Kidney (tissue), 14 donors: ENCODE measurements around the gene ROMO1. TPM values are rescaled to one million over a fixed set of nuclear protein-coding genes. Genes with fewer than 3 reads are reported as not detected.

Source experiments
- DNase-seq, 5 donors: peaks; one replicate each; pipeline ENCODE4 v3.0.0-alpha.2; 2013 to 2020
- FAIRE-seq: peaks from 2 replicates; lab custom pipeline; 2012; peaks lifted over from hg19 to GRCh38; lab: Jason Lieb, UNC
- H3K27ac ChIP-seq, 2 donors: one replicate each; pipeline ENCODE4 v1.7.0; 2013; ENCODE audit warnings: low read depth in 2 of 2, low read length in 2 of 2, inconsistent platforms in 1 of 2
- H3K27me3 ChIP-seq: one replicate; pipeline ENCODE4 v1.7.1; 2013; ENCODE audit warnings: low read length, inconsistent platforms; ENCODE audit not compliant: control insufficient read depth, insufficient read depth
- H3K36me3 ChIP-seq, 3 donors: one replicate each; pipeline versions ENCODE4 v1.7.0 to v1.7.1; 2013; ENCODE audit warnings: low read length in 3 of 3, control low read depth in 1 of 3, inconsistent platforms in 1 of 3; ENCODE audit not compliant: insufficient read depth in 3 of 3, control insufficient read depth in 2 of 3
- H3K4me1 ChIP-seq, 3 donors: one replicate each; pipeline versions ENCODE4 v1.7.0 to v1.7.1; 2013; ENCODE audit warnings: low read length in 3 of 3, inconsistent platforms in 1 of 3, low read depth in 1 of 3; ENCODE audit not compliant: control insufficient read depth in 2 of 3, insufficient read depth in 2 of 3
- H3K4me3 ChIP-seq, 3 donors: one replicate each; pipeline versions ENCODE4 v1.7.0 to v1.8.1; 2013; ENCODE audit warnings: low read length in 3 of 3, control low read depth in 1 of 3, inconsistent platforms in 1 of 3
- H3K9ac ChIP-seq, 3 donors: one replicate each; pipeline versions ENCODE4 v1.7.0 to v1.7.1; 2013; ENCODE audit warnings: low read length in 3 of 3, control low read depth in 1 of 3, inconsistent platforms in 1 of 3
- H3K9me3 ChIP-seq, 3 donors: one replicate each; pipeline versions ENCODE4 v1.7.0 to v1.7.1; 2013; ENCODE audit warnings: low read length in 3 of 3, control low read depth in 1 of 3, inconsistent platforms in 1 of 3; ENCODE audit not compliant: control insufficient read depth in 2 of 3, insufficient read depth in 1 of 3
- CTCF ChIP-seq: IDR thresholded peaks from 3 replicates; pipeline ENCODE4 v1.5.1; 2012; ENCODE audit warnings: mild to moderate bottlenecking, moderate library complexity, borderline replicate concordance; ENCODE audit not compliant: insufficient read depth; ENCODE audit errors: extremely low read depth
- intact Hi-C: fragments of 100-400 bp; cut with DNase I; formaldehyde crosslinking; loops from one replicate; pipeline ENCODE4 v1.11.1; 2022
- polyA plus RNA-seq: library from polyadenylated mRNA; stranded (reverse); fragments of 350-450 nt; fragmentation: Illumina TruSeq; extraction: RNeasy Lipid Tissue Mini Kit (QIAGEN cat#74804); gene quantifications from one replicate; pipeline ENCODE4 v1.2.3, GENCODE V29; 2014; ENCODE audit warnings: low read depth, low replicate concordance; ENCODE audit not compliant: insufficient read depth
- total RNA-seq: library from RNA; stranded (reverse); fragmentation: NEBNext Ultra II Directional; extraction: Animal tissue kit (Norgen Biotek cat#: 25700); gene quantifications from one replicate; pipeline ENCODE4 v1.2.1, GENCODE V29; 2021
- donor health status: control.
- donor health status: control.
- donor health status: control.
- donor health status: control.
- donor health status: control.
- donor health status: DM: yes; HTN: yes; CAD: no.
- donor health status: Normal renal cell carcinoma (clear cell type).

The ROMO1 gene
- total and polyA plus RNA-seq, 2 donors from 2014 or later = 141 to 408 TPM

- Histone ChIP-seq H3K9me3 (no peaks in the 10 kb centered on the region), H3K4me3 (no peak overlapping the region), H3K9ac (no peak overlapping the region), H3K27ac (no peak overlapping the region), H3K36me3 (peaks cover 17 to 81% (median 28%) of the 10 kb centered on the region in 3 donors), H3K4me1 (peaks cover 0 to 10% (median 6%) of the 10 kb centered on the region in 3 donors), H3K27me3 (no peaks in the 10 kb centered on the region)
- intact Hi-C loops = no loop called here
- DNase-seq (no peak), FAIRE-seq (no peak)
- no peak for TF ChIP-seq CTCF
These were observed 32.8 kb downstream of the ROMO1 start for GRCh38 chr20:35731862-35732643.

- Histone ChIP-seq H3K9me3 (no peaks in the 10 kb centered on the region), H3K36me3 (peaks cover 17 to 78% (median 28%) of the 10 kb centered on the region in 3 donors)
These were observed 33.4 kb downstream of the ROMO1 start for GRCh38 chr20:35732644-35732982.

DNA sequence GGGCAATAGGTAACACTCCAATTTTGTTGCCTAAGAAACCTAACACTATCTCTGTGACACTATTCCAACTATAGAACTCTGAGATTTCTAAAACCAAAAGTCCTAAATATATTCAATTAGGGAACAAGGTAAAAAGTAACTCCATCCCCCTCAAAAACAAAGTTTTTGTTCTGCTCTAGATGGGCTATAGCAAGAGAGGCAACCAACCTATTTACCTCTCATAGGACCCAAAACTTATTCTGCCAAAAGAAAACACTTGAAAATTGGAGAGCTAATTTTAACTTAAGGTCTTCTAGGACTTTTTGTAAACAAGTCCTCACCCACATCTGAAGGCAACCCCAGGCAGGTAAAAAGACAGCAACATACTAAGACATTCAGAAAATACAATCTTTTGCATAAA lies 35.2 kb downstream of the ROMO1 start:
- TF ChIP-seq CTCF = no peak
- no peak overlapping the region for H3K9ac ChIP-seq
- peaks cover 24 to 85% (median 36%) of the 10 kb centered on the region in 3 donors for H3K36me3 ChIP-seq
- no peak for FAIRE-seq
- intact Hi-C loops = no loop called here
- no peaks in the 10 kb centered on the region for H3K9me3 ChIP-seq
- no peaks in the 10 kb centered on the region for H3K27me3 ChIP-seq
- H3K4me1 ChIP-seq = peaks cover 4 to 20% (median 10%) of the 10 kb centered on the region in 3 donors
- no peak for DNase-seq
- H3K27ac ChIP-seq = no peak overlapping the region
- H3K4me3 ChIP-seq = no peak overlapping the region

More at GRCh38 chr20:35732644-35732982, 33.4 kb downstream of the ROMO1 start:
- intact Hi-C loops = no loop called here
- FAIRE-seq = no peak
- Histone ChIP-seq H3K27ac (no peak overlapping the region), H3K4me1 (peaks cover 0 to 10% (median 6%) of the 10 kb centered on the region in 3 donors), H3K4me3 (no peak overlapping the region), H3K27me3 (no peaks in the 10 kb centered on the region), H3K9ac (no peak overlapping the region)
- no peak for TF ChIP-seq CTCF
- DNase-seq = no peak
